Right atrium auricular region (tissue), 2 donors: ENCODE data around the gene NFS1. TPM values are rescaled to one million over a fixed set of nuclear protein-coding genes. Genes with fewer than 3 reads are reported as not detected.

Source experiments
- DNase-seq: peaks from one replicate; pipeline ENCODE4 v3.0.0-alpha.2; 2019; ENCODE audit warnings: low spot score
- H3K27ac ChIP-seq, 2 donors: fragments of 200-600 bp; sonication (generic); 1 replicate in 1 of 2; 2 replicates in 1 of 2; pipeline ENCODE4 v1.5.1; 2016 to 2019
- H3K27me3 ChIP-seq, 2 donors: fragments of 200-600 bp; sonication (generic); one replicate each; pipeline versions ENCODE4 v1.5.1 to v1.6.0; 2017 to 2019
- H3K36me3 ChIP-seq: fragments of 200-600 bp; sonication (generic); one replicate; pipeline ENCODE4 v1.5.1; 2016
- H3K4me1 ChIP-seq, 2 donors: fragments of 200-600 bp; sonication (generic); one replicate each; pipeline versions ENCODE4 v1.5.1 to v1.6.0; 2017 to 2019
- H3K4me3 ChIP-seq, 2 donors: fragments of 200-600 bp; sonication (generic); 1 replicate in 1 of 2; 2 replicates in 1 of 2; pipeline ENCODE4 v1.5.1; 2017 to 2019; ENCODE audit warnings: mild to moderate bottlenecking in 1 of 2, moderate library complexity in 1 of 2
- H3K9me3 ChIP-seq, 2 donors: fragments of 200-600 bp; sonication (generic); one replicate each; pipeline ENCODE4 v1.5.1; 2019
- total RNA-seq, 2 donors: library from RNA; depleted of rRNA; stranded (reverse); fragments of >200 nt; gene quantifications; one replicate each; pipeline ENCODE4 v1.1.0, GENCODE V29; 2016
- TF ChIP-seq, protein P1 (sequence below), 2 donors: fragments of 200-600 bp; sonication (generic); IDR thresholded peaks; one replicate each; pipeline ENCODE4 v1.5.1; 2019; ENCODE audit warnings: antibody characterized with exemption in 2 of 2

NFS1 gene
- total RNA-seq, 2 donors from 2014 or later: 24.6 to 38.7 TPM

- Histone ChIP-seq H3K27ac (no peak overlapping the region), H3K9me3 (no peaks in the 10 kb centered on the region), H3K4me3 (no peak overlapping the region), H3K27me3 (no peaks in the 10 kb centered on the region), H3K4me1 (peaks cover 0 to 96% of the 10 kb centered on the region in 2 donors), H3K36me3 (peaks cover 100% of the 10 kb centered on the region)
- TF ChIP-seq, protein P1, sequence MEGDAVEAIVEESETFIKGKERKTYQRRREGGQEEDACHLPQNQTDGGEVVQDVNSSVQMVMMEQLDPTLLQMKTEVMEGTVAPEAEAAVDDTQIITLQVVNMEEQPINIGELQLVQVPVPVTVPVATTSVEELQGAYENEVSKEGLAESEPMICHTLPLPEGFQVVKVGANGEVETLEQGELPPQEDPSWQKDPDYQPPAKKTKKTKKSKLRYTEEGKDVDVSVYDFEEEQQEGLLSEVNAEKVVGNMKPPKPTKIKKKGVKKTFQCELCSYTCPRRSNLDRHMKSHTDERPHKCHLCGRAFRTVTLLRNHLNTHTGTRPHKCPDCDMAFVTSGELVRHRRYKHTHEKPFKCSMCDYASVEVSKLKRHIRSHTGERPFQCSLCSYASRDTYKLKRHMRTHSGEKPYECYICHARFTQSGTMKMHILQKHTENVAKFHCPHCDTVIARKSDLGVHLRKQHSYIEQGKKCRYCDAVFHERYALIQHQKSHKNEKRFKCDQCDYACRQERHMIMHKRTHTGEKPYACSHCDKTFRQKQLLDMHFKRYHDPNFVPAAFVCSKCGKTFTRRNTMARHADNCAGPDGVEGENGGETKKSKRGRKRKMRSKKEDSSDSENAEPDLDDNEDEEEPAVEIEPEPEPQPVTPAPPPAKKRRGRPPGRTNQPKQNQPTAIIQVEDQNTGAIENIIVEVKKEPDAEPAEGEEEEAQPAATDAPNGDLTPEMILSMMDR (IDR thresholded peaks at IDR 0.05): no peak
- no peak for DNase-seq
Observed at GRCh38 chr20:35734374-35734773, 35.2 kb upstream of the NFS1 start.

DNA sequence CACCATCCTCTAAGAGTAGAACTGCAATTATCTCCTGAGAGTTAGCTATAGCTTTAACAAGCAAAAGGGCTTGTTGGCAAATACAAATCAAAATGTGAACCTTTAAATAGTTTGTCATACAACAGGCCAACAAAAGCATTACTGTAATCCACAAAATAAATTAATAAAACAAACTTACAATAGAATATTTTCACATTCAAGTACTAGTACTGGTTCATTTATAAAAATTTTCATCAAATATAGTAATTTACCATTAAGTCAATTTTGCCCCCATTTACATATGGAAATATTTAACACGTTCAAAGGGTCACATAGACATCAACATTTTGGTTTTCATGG, 33.5 kb upstream of the NFS1 start:
- DNase-seq: no peak
- no peak overlapping the region for H3K27ac ChIP-seq
- H3K4me1 ChIP-seq: peaks cover 0 to 82% of the 10 kb centered on the region in 2 donors
- H3K4me3 ChIP-seq: no peak overlapping the region
- TF ChIP-seq, protein P1 (IDR thresholded peaks at IDR 0.05): no peak
- H3K9me3 ChIP-seq: no peaks in the 10 kb centered on the region
- no peaks in the 10 kb centered on the region for H3K27me3 ChIP-seq
- H3K36me3 ChIP-seq: peaks cover 100% of the 10 kb centered on the region

DNA sequence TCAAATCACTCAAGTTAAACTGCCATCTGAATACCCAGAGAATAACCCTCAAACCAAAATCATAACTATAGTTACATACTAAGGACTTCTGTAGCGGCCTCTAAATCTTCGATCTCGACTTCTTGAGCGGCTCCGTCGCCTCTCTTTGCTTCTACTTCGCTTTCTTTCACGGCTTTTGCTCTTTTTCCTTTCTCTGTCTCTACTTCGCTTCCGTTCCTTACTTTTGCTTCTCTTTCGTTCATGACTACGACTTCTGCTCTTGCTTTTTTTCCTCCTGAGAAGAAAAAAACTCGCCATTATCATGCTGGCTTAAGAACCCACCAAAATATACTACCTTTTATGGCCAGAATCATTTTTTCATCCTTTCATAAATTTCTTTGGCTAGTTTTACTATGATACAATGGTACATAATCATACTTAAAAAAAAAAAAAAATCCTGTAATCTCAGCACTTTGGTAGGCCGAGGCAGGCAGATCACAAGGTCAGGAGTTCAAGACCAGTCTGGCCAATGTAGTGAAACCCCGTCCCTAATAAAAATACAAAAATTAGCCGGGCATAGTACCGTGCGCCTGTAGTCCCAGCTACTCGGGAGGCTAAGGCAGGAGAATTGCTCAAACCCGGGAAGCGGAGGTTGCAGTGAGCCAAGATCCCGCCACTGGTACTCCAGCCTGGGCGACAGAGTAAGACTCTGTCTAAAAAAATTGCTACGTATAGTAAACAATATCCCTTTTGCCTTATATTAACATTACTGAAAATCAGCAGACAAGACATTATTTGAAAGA, 32.9 kb upstream of the NFS1 start:
- TF ChIP-seq, protein P1 (IDR thresholded peaks at IDR 0.05): no peak
- H3K27me3 ChIP-seq: no peaks in the 10 kb centered on the region
- peaks cover 0 to 76% of the 10 kb centered on the region in 2 donors for H3K4me1 ChIP-seq
- H3K9me3 ChIP-seq: no peaks in the 10 kb centered on the region
- peaks cover 100% of the 10 kb centered on the region for H3K36me3 ChIP-seq
- no peak overlapping the region for H3K4me3 ChIP-seq
- DNase-seq: no peak
- peak overlapping the region in 1 of 2 donors; percentile 12 for H3K27ac ChIP-seq

DNA sequence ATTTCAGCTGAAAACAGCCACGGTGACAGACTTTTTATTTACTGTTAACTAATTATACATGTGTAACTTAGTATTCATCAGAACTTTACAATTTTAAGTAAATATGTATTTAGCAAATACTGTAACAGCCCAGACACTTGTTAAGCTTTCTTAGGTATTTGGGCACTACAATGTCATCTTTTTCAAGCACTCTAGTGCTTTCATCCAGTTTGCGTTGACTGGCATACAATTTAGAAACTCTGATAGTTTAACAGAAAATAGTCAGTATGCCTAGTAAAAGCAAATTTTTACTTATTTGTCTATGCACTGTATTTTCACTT, 32.3 kb upstream of the NFS1 start:
- peaks cover 100% of the 10 kb centered on the region for H3K36me3 ChIP-seq
- TF ChIP-seq, protein P1 (IDR thresholded peaks at IDR 0.05): no peak
- no peak for DNase-seq
- H3K4me3 ChIP-seq: no peak overlapping the region
- H3K4me1 ChIP-seq: peaks cover 0 to 70% of the 10 kb centered on the region in 2 donors
- no peaks in the 10 kb centered on the region for H3K27me3 ChIP-seq
- H3K27ac ChIP-seq: no peak overlapping the region
- no peaks in the 10 kb centered on the region for H3K9me3 ChIP-seq

DNA sequence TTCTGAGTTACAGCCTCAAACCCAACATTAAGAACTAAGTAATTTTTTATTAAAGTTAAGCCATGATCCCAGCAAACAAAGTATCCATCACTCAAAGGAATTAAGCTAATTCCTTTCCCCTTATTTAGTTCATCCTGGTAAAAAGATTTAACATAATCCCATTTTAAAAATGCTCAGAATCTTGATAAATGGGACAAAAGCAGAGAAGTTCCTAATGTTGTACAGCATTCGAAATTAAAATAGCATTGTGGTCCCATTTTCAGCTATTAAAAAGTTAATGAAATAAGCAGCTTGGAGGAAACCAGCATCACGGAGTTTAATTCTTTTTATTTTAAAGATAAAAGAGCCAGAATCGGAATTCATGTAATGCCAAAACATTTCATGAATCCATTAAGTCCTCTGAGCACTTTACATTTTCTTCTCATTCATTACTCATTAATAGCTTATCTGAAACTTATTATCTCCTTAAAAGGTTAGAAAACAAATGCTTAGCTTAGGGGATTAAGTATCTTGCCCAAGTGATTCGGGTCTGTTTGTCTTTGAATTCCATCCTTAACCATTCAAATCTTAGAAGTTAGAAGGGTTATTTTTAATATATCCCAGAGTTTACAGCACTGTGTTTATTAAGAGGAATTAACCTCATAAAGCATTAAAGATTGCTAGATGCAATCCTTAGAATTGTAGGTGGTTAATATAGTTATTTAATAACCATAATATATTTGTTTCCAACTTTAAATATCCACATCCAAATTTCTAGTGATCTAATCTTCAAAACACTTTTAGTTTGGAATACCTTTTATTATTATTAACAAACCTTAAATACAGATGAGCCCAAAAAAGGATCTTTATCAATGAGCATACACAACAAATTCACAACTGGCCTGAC, 31.7 kb upstream of the NFS1 start:
- TF ChIP-seq, protein P1 (IDR thresholded peaks at IDR 0.05): no peak
- DNase-seq: no peak
- Histone ChIP-seq H3K27ac (no peak overlapping the region), H3K36me3 (peaks cover 100% of the 10 kb centered on the region), H3K27me3 (no peaks in the 10 kb centered on the region), H3K4me3 (no peak overlapping the region), H3K4me1 (peaks cover 0 to 64% of the 10 kb centered on the region in 2 donors), H3K9me3 (no peaks in the 10 kb centered on the region)
